ENCODE results near the gene PLEKHA6. TPM values are rescaled to one million over a fixed set of nuclear protein-coding genes. Genes with fewer than 3 reads are reported as not detected.

PLEKHA6 gene
- total RNA-seq, 1 experiment from 2014 or later: not detected

- in situ Hi-C loops (cut with HindIII; ENCODE audit: low sequenced_read_pairs): no loop called here
- no peak for DNase-seq (ENCODE audit: low spot score)
These were observed 173.1 kb downstream of the PLEKHA6 start for GRCh38 chr1:204186597-204186996.

DNA sequence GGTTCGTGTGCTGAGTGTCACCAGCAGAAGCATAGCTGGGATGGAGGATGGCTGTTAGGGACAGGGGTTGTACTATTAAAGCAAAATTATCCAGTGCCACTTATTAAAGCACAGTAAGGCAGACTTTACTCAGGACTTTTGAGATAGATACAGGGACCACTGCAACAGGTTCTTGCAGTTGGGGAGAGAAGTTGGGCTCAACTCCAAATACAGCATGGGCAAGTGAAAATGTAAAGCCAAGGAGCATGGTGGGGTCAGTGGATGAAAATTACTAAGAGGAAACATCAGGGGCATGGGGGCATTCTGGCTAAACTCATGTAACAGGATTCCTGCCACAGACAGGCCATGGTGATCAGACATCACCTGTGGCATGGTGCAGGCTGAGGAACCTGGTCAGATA is 178.6 kb downstream of the PLEKHA6 start:
- in situ Hi-C loops (cut with HindIII; ENCODE audit: low sequenced_read_pairs): no loop called here
- no peak for DNase-seq (ENCODE audit: low spot score)

DNA sequence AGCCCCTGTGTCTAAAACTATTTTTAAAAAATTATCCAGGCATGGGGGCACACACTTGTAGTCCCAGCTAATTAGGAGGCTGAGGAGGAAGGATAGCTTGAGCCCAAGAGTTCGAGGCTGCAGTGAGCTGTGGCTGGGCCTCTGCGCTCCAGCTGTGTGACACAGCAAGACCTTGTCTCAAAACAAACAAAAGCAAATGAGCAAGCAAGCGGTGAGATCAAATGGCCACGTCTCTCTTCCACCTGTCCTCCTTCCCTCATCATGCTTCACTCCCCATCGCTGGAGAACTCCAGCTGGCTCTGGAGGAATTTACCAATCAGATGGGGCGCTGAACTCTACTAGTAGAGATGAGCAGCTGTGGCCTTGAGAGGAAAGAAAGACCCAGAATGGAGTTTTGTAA is 179.6 kb downstream of the PLEKHA6 start:
- no peak for DNase-seq (ENCODE audit: low spot score)
- in situ Hi-C loops (cut with HindIII; ENCODE audit: low sequenced_read_pairs): no loop called here

DNA sequence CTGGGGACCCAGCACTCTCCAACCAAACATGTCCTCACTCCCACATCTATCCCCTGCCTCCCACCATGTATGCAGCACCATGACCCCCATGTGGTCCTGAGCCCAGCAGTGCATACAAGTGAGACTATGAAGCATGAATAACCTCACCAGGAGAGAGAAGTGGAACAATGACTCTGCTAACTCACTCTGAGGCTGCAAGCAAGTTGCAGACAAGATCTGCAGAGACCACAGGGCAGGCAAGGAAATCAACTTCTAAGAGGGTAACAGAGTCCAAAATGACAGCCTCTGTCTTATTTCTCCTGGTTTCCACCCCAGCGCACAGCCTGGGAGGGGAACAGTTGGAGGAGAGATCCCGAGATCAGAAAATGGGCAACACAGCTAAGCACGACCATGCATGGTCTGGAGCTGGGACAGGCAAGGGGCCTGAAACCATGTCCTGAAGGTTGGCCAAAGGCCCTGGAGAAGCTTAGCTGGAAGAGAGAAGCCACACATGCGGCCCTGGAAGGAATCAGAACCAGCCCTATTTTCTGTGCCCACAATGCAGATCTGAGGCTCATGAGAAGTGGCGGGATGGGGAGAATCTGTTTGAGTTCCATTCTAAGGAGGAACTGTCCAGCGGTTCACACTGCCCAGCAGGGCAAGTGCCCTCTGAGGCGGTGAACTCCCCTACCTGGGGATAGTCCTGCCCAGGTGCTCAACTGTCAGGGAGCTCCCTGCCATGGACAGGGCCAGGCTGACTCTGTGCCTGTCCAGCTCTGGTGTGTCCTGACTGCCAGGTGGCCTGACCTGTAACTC is 181.0 kb downstream of the PLEKHA6 start:
- no peak for DNase-seq (ENCODE audit: low spot score)
- in situ Hi-C loops (cut with HindIII; ENCODE audit: low sequenced_read_pairs): no loop called here

GRCh38 chr1:204177133-204177532 is 182.6 kb downstream of the PLEKHA6 start:
- in situ Hi-C loops (cut with HindIII; ENCODE audit: low sequenced_read_pairs): no loop called here
- no peak for DNase-seq (ENCODE audit: low spot score)

GRCh38 chr1:204176049-204176448 is 183.7 kb downstream of the PLEKHA6 start:
- no peak for DNase-seq (ENCODE audit: low spot score)
- in situ Hi-C loops (cut with HindIII; ENCODE audit: low sequenced_read_pairs): no loop called here

GRCh38 chr1:204174958-204175357 is 184.8 kb downstream of the PLEKHA6 start:
- in situ Hi-C loops (cut with HindIII; ENCODE audit: low sequenced_read_pairs): no loop called here
- no peak for DNase-seq (ENCODE audit: low spot score)

GRCh38 chr1:204172404-204173029 is 187.2 kb downstream of the PLEKHA6 start:
- DNase-seq (ENCODE audit: low spot score): no peak
- in situ Hi-C loops (cut with HindIII; ENCODE audit: low sequenced_read_pairs): no loop called here

DNA sequence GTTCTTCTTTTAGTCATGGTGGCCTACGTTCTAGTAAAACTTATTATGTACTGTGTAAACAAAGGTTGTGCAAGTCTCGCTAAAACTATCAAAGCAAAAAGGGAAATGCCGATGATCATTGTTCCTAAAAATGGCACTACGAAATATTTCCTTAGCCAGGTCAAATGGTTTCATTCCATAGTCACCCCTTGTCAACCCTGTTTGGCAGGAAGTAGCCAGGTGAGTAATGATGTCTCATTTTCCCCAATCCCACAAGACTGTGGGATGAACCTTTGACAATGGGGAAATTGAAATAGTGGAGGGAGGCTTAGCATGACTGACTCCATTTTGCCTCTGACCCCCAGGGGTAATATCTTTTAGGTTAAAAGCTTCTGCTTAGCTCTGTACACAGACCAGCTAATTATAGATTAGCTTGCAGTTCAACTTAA is 188.0 kb downstream of the PLEKHA6 start:
- DNase-seq (ENCODE audit: low spot score): no peak
- in situ Hi-C loops (cut with HindIII; ENCODE audit: low sequenced_read_pairs): no loop called here

DNA sequence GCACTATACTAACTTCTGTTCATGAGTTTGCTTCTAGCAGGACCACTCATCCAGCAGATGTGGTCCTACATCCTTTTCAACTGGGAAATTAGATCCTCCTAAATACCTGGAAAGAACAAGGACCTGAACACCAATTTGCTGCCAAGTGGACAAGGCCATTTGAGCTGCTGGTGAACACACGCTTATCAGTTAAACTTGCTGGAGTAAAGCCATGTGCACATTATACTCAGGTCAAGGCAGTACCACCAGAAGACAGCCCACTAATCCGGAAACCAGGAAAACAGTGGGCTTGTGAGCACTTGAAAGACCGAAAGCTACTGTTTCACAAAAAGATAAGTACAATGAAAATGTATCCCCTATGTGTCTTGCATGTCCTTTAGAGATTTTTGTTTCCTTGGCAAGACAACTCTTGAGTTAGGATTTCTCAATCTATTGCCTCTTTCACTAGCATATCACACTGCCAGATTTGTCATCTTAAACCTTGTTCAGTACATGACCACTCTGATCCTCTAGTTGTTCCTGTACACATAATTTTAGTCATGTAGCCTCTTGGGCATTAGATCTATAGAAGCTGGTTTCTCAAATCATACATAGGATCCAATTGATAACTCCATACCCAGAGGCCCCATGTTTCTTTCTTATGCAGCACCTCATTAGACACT is 189.1 kb downstream of the PLEKHA6 start:
- in situ Hi-C loops (cut with HindIII; ENCODE audit: low sequenced_read_pairs): no loop called here
- no peak for DNase-seq (ENCODE audit: low spot score)

- in situ Hi-C loops (cut with HindIII; ENCODE audit: low sequenced_read_pairs): no loop called here
These were observed 189.9 kb downstream of the PLEKHA6 start for GRCh38 chr1:204169858-204170257.

More at GRCh38 chr1:204169858-204170257, 189.9 kb downstream of the PLEKHA6 start:
- DNase-seq (ENCODE audit: low spot score): no peak

Other genes starting within 250 kb of the PLEKHA6 start
- gene ETNK2, start 207.9 kb downstream of the PLEKHA6 start, total RNA-seq (2014; rRNA removed; shearing (Covaris generic)): 11.9 and 15.8 TPM in 2 replicates
- gene REN, start 193.6 kb downstream of the PLEKHA6 start, total RNA-seq (2014; rRNA removed; shearing (Covaris generic)): not detected in 2 replicates
- gene KISS1, start 163.4 kb downstream of the PLEKHA6 start, total RNA-seq (2014; rRNA removed; shearing (Covaris generic)): 0.25 TPM in 1 of 2 replicates, not detected in the other
- gene GOLT1A, start 145.9 kb downstream of the PLEKHA6 start, total RNA-seq (2014; rRNA removed; shearing (Covaris generic)): not detected in 2 replicates
- 16.4 and 30.7 TPM in 2 replicates for gene PPP1R15B, start 51.9 kb upstream of the PLEKHA6 start, total RNA-seq (2014; rRNA removed; shearing (Covaris generic))
- gene PIK3C2B, start 134.9 kb upstream of the PLEKHA6 start, total RNA-seq (2014; rRNA removed; shearing (Covaris generic)): 22.1 and 23.6 TPM in 2 replicates
- gene MDM4, start 156.5 kb upstream of the PLEKHA6 start, total RNA-seq (2014; rRNA removed; shearing (Covaris generic)): 6.1 and 7.7 TPM in 2 replicates